Measurements from ENCODE around the gene HNF1B. TPM values are rescaled to one million over a fixed set of nuclear protein-coding genes. Genes with fewer than 3 reads are reported as not detected.

Gene HNF1B
- total RNA-seq, 4 donors from 2014 or later, result 16.5 to 39.9 (median 32.2) TPM

DNA sequence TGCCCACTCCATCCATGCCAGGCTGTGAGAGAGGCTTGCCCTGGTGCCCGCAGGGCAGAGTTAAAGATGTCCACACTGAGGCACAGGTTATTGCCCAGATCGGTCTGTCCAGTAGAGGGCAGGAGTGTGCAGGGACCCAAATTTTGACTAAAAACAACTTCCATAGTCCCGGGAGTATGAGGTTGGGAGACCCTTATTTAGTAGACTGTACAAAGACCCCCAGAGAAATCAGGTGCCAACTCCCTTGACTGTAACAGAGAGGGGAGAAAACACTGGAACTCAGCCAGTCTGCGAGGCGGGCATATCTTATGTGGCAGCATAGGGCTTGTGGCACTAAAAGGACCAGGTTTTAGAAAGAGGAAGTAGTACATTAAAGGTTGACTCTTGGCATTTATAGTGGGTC, 43.4 kb downstream of the HNF1B start:
- Histone ChIP-seq H3K4me1 (peaks cover 0 to 8% (median 0%) of the 10 kb centered on the region in 4 donors), H3K27ac (no peak overlapping the region), H3K9me3 (no peaks in the 10 kb centered on the region), H3K4me3 (no peak overlapping the region), H3K36me3 (peaks cover 0 to 39% (median 0%) of the 10 kb centered on the region in 3 donors), H3K27me3 (no peaks in the 10 kb centered on the region)
- no peak for TF ChIP-seq POLR2A (IDR thresholded peaks at IDR 0.05)
- TF ChIP-seq, protein P1, sequence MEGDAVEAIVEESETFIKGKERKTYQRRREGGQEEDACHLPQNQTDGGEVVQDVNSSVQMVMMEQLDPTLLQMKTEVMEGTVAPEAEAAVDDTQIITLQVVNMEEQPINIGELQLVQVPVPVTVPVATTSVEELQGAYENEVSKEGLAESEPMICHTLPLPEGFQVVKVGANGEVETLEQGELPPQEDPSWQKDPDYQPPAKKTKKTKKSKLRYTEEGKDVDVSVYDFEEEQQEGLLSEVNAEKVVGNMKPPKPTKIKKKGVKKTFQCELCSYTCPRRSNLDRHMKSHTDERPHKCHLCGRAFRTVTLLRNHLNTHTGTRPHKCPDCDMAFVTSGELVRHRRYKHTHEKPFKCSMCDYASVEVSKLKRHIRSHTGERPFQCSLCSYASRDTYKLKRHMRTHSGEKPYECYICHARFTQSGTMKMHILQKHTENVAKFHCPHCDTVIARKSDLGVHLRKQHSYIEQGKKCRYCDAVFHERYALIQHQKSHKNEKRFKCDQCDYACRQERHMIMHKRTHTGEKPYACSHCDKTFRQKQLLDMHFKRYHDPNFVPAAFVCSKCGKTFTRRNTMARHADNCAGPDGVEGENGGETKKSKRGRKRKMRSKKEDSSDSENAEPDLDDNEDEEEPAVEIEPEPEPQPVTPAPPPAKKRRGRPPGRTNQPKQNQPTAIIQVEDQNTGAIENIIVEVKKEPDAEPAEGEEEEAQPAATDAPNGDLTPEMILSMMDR (IDR thresholded peaks at IDR 0.05), result peak in 5 of 6 experiments; percentile 52 to 76 (median 73)
- peak in 2 of 3 donors; percentile 30 to 73 for DNase-seq

GRCh38 chr17:37700881-37701280, 44.0 kb downstream of the HNF1B start:
- Histone ChIP-seq H3K36me3 (peaks cover 0 to 39% (median 0%) of the 10 kb centered on the region in 3 donors), H3K27me3 (no peaks in the 10 kb centered on the region), H3K4me3 (no peak overlapping the region), H3K27ac (no peak overlapping the region), H3K9me3 (no peaks in the 10 kb centered on the region), H3K4me1 (peaks cover 0 to 8% (median 0%) of the 10 kb centered on the region in 4 donors)
- TF ChIP-seq, protein P1 (IDR thresholded peaks at IDR 0.05), result no peak
- no peak for TF ChIP-seq POLR2A (IDR thresholded peaks at IDR 0.05)
- no peak for DNase-seq

GRCh38 chr17:37699285-37699973, 45.4 kb downstream of the HNF1B start:
- DNase-seq, result peak in 1 of 3 donors; percentile 73
- Histone ChIP-seq H3K27ac (peak overlapping the region in 1 of 4 donors; percentile 22), H3K9me3 (no peaks in the 10 kb centered on the region), H3K4me1 (peaks cover 0 to 16% (median 0%) of the 10 kb centered on the region in 4 donors), H3K27me3 (no peaks in the 10 kb centered on the region), H3K4me3 (no peak overlapping the region), H3K36me3 (peaks cover 0 to 31% (median 0%) of the 10 kb centered on the region in 3 donors)
- TF ChIP-seq, protein P1 (IDR thresholded peaks at IDR 0.05), result no peak
- no peak for TF ChIP-seq POLR2A (IDR thresholded peaks at IDR 0.05)

DNA sequence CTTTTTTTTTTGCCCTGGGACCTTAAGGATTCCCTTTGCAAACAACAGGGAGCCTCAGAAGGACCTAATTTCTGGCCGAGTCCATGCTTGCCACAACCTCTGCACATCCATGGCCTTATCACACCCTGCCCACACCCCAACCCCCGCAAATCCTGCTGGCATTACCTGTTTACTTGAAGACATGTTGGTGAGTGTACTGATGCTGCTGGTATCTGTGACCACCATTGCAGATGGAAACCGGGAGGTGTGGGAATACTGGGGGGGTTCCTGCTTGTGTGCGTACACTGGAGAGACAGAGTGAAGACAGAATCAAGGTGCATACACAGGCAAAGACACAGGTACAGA, 46.0 kb downstream of the HNF1B start:
- Histone ChIP-seq H3K9me3 (no peaks in the 10 kb centered on the region), H3K4me1 (peaks cover 0 to 16% (median 0%) of the 10 kb centered on the region in 4 donors), H3K4me3 (no peak overlapping the region), H3K36me3 (peaks cover 0 to 29% (median 0%) of the 10 kb centered on the region in 3 donors), H3K27me3 (no peaks in the 10 kb centered on the region), H3K27ac (peak overlapping the region in 1 of 4 donors; percentile 22)
- no peak for DNase-seq
- TF ChIP-seq, protein P1 (IDR thresholded peaks at IDR 0.05), result no peak
- TF ChIP-seq POLR2A (IDR thresholded peaks at IDR 0.05), result no peak

GRCh38 chr17:37698132-37698910, 46.5 kb downstream of the HNF1B start:
- H3K27ac ChIP-seq, result no peak overlapping the region
- H3K9me3 ChIP-seq, result no peaks in the 10 kb centered on the region

More at GRCh38 chr17:37698132-37698910, 46.5 kb downstream of the HNF1B start:
- no peak for DNase-seq
- H3K4me1 ChIP-seq, result peaks cover 0 to 16% (median 0%) of the 10 kb centered on the region in 4 donors
- TF ChIP-seq, protein P1 (IDR thresholded peaks at IDR 0.05), result no peak
- TF ChIP-seq POLR2A (IDR thresholded peaks at IDR 0.05), result no peak
- no peak overlapping the region for H3K4me3 ChIP-seq
- peaks cover 0 to 29% (median 0%) of the 10 kb centered on the region in 3 donors for H3K36me3 ChIP-seq
- no peaks in the 10 kb centered on the region for H3K27me3 ChIP-seq
